GM19043 (cell line): ENCODE data around the gene AMZ1.

Source experiments
- ATAC-seq: cut with Tn5 transposase; IDR thresholded peaks from one replicate; pipeline ENCODE4 v1.9.1; 2021; ENCODE audit warnings: low read depth; ENCODE audit not compliant: unreplicated experiment

The AMZ1 gene

DNA sequence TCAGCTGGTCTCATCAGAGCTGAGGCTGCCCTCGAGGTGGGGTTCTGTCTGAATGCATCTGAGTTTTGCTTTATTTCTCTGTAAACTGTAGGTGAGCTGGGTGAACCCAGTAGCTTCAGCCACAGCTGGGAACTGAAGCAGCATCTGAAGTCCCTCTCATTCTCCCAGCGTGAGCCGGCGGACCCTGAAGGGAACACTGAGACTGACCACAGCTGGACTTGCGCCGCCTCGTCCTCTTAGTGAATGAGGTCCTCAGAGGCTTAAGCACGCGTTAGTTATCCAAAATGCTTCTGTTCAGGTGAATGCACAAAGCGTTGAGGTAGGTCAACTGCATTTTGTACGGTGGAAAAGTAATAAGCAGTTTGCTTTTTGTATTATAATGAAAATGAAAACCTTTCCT lies 76.6 kb downstream of the AMZ1 start:
- ATAC-seq, result no peak
